NT2/D1 (cell line): ENCODE results near the gene IPO8.

Experiments used
- SUZ12 ChIP-seq: IDR thresholded peaks from 2 replicates; pipeline ENCODE4 v1.6.1; 2011; ENCODE audit not compliant: insufficient read length, insufficient read depth; ENCODE audit errors: extremely low read depth
- YY1 ChIP-seq: IDR thresholded peaks from 2 replicates; pipeline ENCODE4 v1.6.1; 2011; ENCODE audit not compliant: insufficient read length, insufficient read depth
- ZNF274 ChIP-seq: IDR thresholded peaks from 2 replicates; pipeline ENCODE4 v1.6.1; 2011; ENCODE audit warnings: mild to moderate bottlenecking, low read depth, low read length

DNA sequence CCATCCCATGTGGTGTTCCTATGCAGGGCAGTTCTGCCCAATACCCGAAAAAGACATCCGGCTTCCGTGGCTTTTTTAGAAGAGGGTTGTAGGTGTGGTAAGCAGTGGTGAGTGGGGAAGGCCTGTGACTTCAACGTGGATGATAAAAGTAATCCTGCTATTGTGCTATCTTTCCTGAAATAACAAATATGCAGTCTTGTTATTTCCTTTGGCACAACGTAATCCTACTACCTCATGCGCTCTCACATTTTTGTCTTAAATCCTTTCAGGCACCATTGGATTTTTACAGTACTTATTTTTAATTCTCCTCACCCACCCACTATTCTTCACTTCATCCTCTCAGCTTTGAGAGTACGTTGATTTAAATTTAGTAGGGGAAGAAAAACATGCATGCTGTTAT lies 96.8 kb downstream of the IPO8 start:
- TF ChIP-seq SUZ12 (no peak), YY1 (no peak), ZNF274 (no peak)
